K562 (cell line): ENCODE measurements around the gene ARHGDIA. TPM values are rescaled to one million over a fixed set of nuclear protein-coding genes. Genes with fewer than 3 reads are reported as not detected.

ENCODE experiments used
- CEBPG ChIP-seq, 3 experiments: fragments of 200-800 bp in 1 of 3; sonication (Bioruptor generic) in 1 of 3; sonication (generic) in 1 of 3; formaldehyde crosslinking in 1 of 3; IDR thresholded peaks in 2 of 3; conservative IDR thresholded peaks in 1 of 3; 2 replicates each; pipeline versions ENCODE4 v1.6.1 to v1.8.0; 2016 to 2022; ENCODE audit warnings: missing compliant biosample characterization in 2 of 3, missing genetic modification characterization in 2 of 3, mild to moderate bottlenecking in 1 of 3, missing genetic modification reagents in 1 of 3
- CREM ChIP-seq: IDR thresholded peaks from 2 replicates; pipeline ENCODE4 v1.6.1; 2014; ENCODE audit warnings: antibody characterized with exemption, low read depth
- ELK1 ChIP-seq: sonication (generic); formaldehyde crosslinking; IDR thresholded peaks from 2 replicates; pipeline ENCODE4 v1.8.1; 2022; ENCODE audit warnings: missing genetic modification reagents
- KDM5B ChIP-seq: fragments of 200-600 bp; sonication (generic); IDR thresholded peaks from 2 replicates; pipeline ENCODE4 v1.6.1; 2012; ENCODE audit warnings: low read depth, mild to moderate bottlenecking, moderate library complexity, low read length, control low read depth, inconsistent platforms; ENCODE audit not compliant: insufficient replicate concordance
- MCM2 ChIP-seq: fragments of 450-650 bp; IDR thresholded peaks from 2 replicates; pipeline ENCODE4 v1.6.1; 2017; ENCODE audit warnings: low read depth, mild to moderate bottlenecking
- MCM3 ChIP-seq: fragments of 450-650 bp; IDR thresholded peaks from 2 replicates; pipeline ENCODE4 v1.6.1; 2016
- MYC ChIP-seq, 2 experiments: fragments of 250-450 bp in 1 of 2; sonication (Bioruptor Pico) in 1 of 2; IDR thresholded peaks; 2 replicates each; pipeline versions ENCODE4 v1.5.1 to v1.6.1; 2012 to 2021; ENCODE audit warnings: low read depth in 2 of 2, borderline replicate concordance in 1 of 2, improper control_type of control experiment in 1 of 2, low read length in 1 of 2, mild to moderate bottlenecking in 1 of 2, moderate library complexity in 1 of 2
- NR2C1 ChIP-seq, 2 experiments: fragments of 450-650 bp; IDR thresholded peaks; 2 replicates each; pipeline ENCODE4 v1.6.1; 2017; ENCODE audit warnings: mild to moderate bottlenecking in 2 of 2, antibody characterized with exemption in 1 of 2, inconsistent platforms in 1 of 2, missing compliant biosample characterization in 1 of 2, missing genetic modification characterization in 1 of 2
- POLR2B ChIP-seq: fragments of 450-650 bp; IDR thresholded peaks from 2 replicates; pipeline ENCODE4 v1.6.1; 2018; ENCODE audit warnings: low read depth; ENCODE audit not compliant: partially characterized antibody
- RB1 ChIP-seq: fragments of 450-650 bp; IDR thresholded peaks from 2 replicates; pipeline ENCODE4 v1.6.1; 2017; ENCODE audit warnings: low read depth, mild to moderate bottlenecking
- SMAD1 ChIP-seq: fragments of 150-350 bp; IDR thresholded peaks from 2 replicates; pipeline ENCODE4 v1.6.1; 2014; ENCODE audit warnings: low read length, low read depth; ENCODE audit not compliant: partially characterized antibody
- SMARCB1 ChIP-seq: IDR thresholded peaks from 2 replicates; pipeline ENCODE4 v1.6.1; 2011; ENCODE audit warnings: improper control_type of control experiment, low read depth; ENCODE audit not compliant: insufficient read length
- SRF ChIP-seq, 2 experiments: fragments of 250-450, 450-650 bp in 1 of 2; sonication (Bioruptor Pico) in 1 of 2; sonication (generic) in 1 of 2; formaldehyde crosslinking; IDR thresholded peaks; 2 replicates each; pipeline versions ENCODE4 v1.5.0 to v1.5.1; 2020 to 2022; ENCODE audit warnings: mild to moderate bottlenecking in 1 of 2, missing genetic modification reagents in 1 of 2
- TCF3 ChIP-seq: sonication (generic); formaldehyde crosslinking; IDR thresholded peaks from 2 replicates; pipeline ENCODE4 v1.4.0; 2020; ENCODE audit warnings: mild to moderate bottlenecking, missing genetic modification reagents
- ZFP30 ChIP-seq: fragments of 250-450 bp; sonication (Bioruptor Pico); IDR thresholded peaks from 2 replicates; pipeline ENCODE4 v1.8.0; 2022; ENCODE audit warnings: moderate library complexity, mild to moderate bottlenecking, inconsistent platforms, borderline replicate concordance
- ZNF224 ChIP-seq: sonication (generic); formaldehyde crosslinking; IDR thresholded peaks from 2 replicates; pipeline ENCODE4 v1.8.0; 2022; ENCODE audit warnings: mild to moderate bottlenecking, missing genetic modification reagents
- ZNF436 ChIP-seq: fragments of 250-450, 450-650 bp; sonication (Bioruptor Pico); formaldehyde crosslinking; IDR thresholded peaks from 2 replicates; pipeline ENCODE4 v1.7.0; 2020; ENCODE audit warnings: mild to moderate bottlenecking
- ZNF444 ChIP-seq: fragments of 250-450 bp; sonication (Bioruptor Pico); IDR thresholded peaks from 2 replicates; pipeline ENCODE4 v1.4.0; 2020; ENCODE audit warnings: mild to moderate bottlenecking, moderate library complexity
- ZNF592 ChIP-seq: fragments of 450-650 bp; IDR thresholded peaks from 2 replicates; pipeline ENCODE4 v1.6.1; 2017; ENCODE audit warnings: antibody characterized with exemption, mild to moderate bottlenecking
- ZNF717 ChIP-seq: fragments of 250-450 bp; sonication (Bioruptor Pico); IDR thresholded peaks from 2 replicates; pipeline ENCODE4 v1.5.0; 2021
- polyA plus RNA-seq, 8 experiments: library from polyadenylated mRNA; depleted of rRNA in 4 of 8; stranded (reverse) in 5 of 8; unstranded in 3 of 8; fragments of >200 nt; fragmentation: Nextera tagmentation in 2 of 8; fragmentation: Illumina TruSeq in 1 of 8; extraction: Ambion mirVana in 2 of 8; extraction: Trizol in 1 of 8; gene quantifications; 2 replicates each; pipeline versions ENCODE4 v1.2.1 to v1.2.3, GENCODE V29; 2011 to 2014; ENCODE audit warnings: inconsistent platforms in 1 of 8, missing spikeins in 1 of 8
- total RNA-seq, 7 experiments: library from RNA; depleted of rRNA in 6 of 7; stranded (reverse); fragments of >200 nt in 6 of 7; fragmentation: Illumina TruSeq in 2 of 7; extraction: Trizol in 2 of 7; gene quantifications; 2 replicates each; pipeline versions ENCODE4 v1.2.1 to v1.2.3, GENCODE V29; 2011 to 2021; ENCODE audit warnings: low replicate concordance in 1 of 7

The ARHGDIA gene
- total and polyA plus RNA-seq, 9 of the 15 experiments (the other 6 are each of a cell fraction or from before 2014, with no cell fraction given), result 9.6 to 340 (median 97.6) TPM

GRCh38 chr17:81867170-81867990 lies 3.8 kb downstream of the ARHGDIA start (continued):
- TF ChIP-seq ZNF436, result peak; percentile 71; the same call in 1 of the 2 replicates
- no peak for TF ChIP-seq NR2C1 (IDR thresholded peaks at IDR 0.05)
- no peak for TF ChIP-seq NR2C1 (tag; IDR thresholded peaks at IDR 0.05)
- TF ChIP-seq KDM5B, result no peak
- no peak for TF ChIP-seq TCF3 (CRISPR knock-in tag)
- no peak for TF ChIP-seq MCM2
- TF ChIP-seq CEBPG (CRISPR knock-in tag; IDR thresholded peaks at IDR 0.05), result no peak
- no peak for TF ChIP-seq CEBPG (tag; conservative IDR thresholded peaks at IDR 0.05 in 1 of 2, IDR thresholded peaks at IDR 0.05 in 1 of 2)
- no peak for TF ChIP-seq ELK1 (CRISPR knock-in tag)
- TF ChIP-seq MYC (IDR thresholded peaks at IDR 0.05; ENCODE audit: low read depth, low read length), result no peak; the same call in 1 of the 2 replicates
- 0 out of 2 replicates have a peak, but pooled peaks have one; percentile 41 for TF ChIP-seq MYC (CRISPR knock-in tag; IDR thresholded peaks at IDR 0.05; ENCODE audit: borderline replicate concordance, low read depth)
- 0 out of 2 replicates have a peak, but pooled peaks have one; percentile 13 for TF ChIP-seq CREM
- no peak for TF ChIP-seq ZNF224 (CRISPR knock-in tag)
- no peak for TF ChIP-seq ZNF444 (CRISPR knock-in tag)
- TF ChIP-seq SRF (CRISPR knock-in tag; IDR thresholded peaks at IDR 0.05), result 0 out of 4 replicates have a peak, but pooled peaks of 1 of the 2 experiments have one; percentile 4
- TF ChIP-seq RB1, result no peak
- peak; percentile 17 for TF ChIP-seq SMAD1
- no peak for TF ChIP-seq ZFP30 (CRISPR knock-in tag)
- no peak for TF ChIP-seq ZNF592
- peak; percentile 78 for TF ChIP-seq POLR2B
- no peak for TF ChIP-seq MCM3
- peak; percentile 84; the same call in 1 of the 2 replicates for TF ChIP-seq ZNF717 (CRISPR knock-in tag)
- no peak for TF ChIP-seq SMARCB1
